Neural progenitor cell (in vitro differentiated cells): ENCODE measurements around the gene CBL.

Experiments
- EZH2phosphoT487 ChIP-seq: fragments of 200-600 bp; sonication (generic); IDR thresholded peaks from 2 replicates; pipeline ENCODE4 v1.6.1; 2017; ENCODE audit warnings: antibody characterized with exemption
- TF ChIP-seq, protein P1 (sequence below): fragments of 200-600 bp; sonication (generic); IDR thresholded peaks from 2 replicates; pipeline ENCODE4 v1.5.1; 2017; ENCODE audit warnings: antibody characterized with exemption, mild to moderate bottlenecking

DNA sequence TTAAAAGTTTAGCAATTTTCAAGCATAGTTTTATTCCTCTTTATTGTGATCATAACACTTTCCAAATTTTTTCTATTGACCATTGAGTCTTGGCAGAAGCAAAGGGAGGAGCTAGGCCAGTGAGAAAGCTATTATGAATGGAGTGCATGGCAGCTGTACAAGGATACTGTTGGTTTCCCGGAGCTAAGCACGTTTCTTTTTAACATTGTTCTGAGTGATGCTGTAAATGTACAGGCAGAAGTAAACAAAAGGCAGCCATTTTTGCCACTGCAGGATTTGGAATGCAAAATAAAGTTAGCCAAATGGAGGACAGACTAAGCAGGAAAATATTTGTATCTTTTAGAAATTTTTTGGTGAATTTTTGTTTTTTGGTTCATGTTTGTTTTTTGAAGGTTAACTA lies 16.2 kb downstream of the CBL start:
- TF ChIP-seq, protein P1, sequence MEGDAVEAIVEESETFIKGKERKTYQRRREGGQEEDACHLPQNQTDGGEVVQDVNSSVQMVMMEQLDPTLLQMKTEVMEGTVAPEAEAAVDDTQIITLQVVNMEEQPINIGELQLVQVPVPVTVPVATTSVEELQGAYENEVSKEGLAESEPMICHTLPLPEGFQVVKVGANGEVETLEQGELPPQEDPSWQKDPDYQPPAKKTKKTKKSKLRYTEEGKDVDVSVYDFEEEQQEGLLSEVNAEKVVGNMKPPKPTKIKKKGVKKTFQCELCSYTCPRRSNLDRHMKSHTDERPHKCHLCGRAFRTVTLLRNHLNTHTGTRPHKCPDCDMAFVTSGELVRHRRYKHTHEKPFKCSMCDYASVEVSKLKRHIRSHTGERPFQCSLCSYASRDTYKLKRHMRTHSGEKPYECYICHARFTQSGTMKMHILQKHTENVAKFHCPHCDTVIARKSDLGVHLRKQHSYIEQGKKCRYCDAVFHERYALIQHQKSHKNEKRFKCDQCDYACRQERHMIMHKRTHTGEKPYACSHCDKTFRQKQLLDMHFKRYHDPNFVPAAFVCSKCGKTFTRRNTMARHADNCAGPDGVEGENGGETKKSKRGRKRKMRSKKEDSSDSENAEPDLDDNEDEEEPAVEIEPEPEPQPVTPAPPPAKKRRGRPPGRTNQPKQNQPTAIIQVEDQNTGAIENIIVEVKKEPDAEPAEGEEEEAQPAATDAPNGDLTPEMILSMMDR: no peak
- TF ChIP-seq EZH2phosphoT487: no peak
